Cardiac fibroblast (primary cell): Measurements from ENCODE around the gene SUV39H1.
"Not testable (repeated sequence)": the region's sequence is repeated elsewhere in the genome, so short reads cannot be mapped to it uniquely, and the experiment has no call there.

Source experiments
- DNase-seq, 2 donors: peaks; one replicate each; pipeline versions ENCODE4 v3.0.0 to v3.0.0-alpha.2; 2010; ENCODE audit warnings: low read depth in 2 of 2
- H3K4me3 ChIP-seq, 2 donors: replicated peaks in 1 of 2; 1 replicate in 1 of 2; 2 replicates in 1 of 2; pipeline ENCODE4 v1.5.1; 2011; ENCODE audit warnings: low read depth in 2 of 2, low read length in 2 of 2, mild to moderate bottlenecking in 2 of 2, moderate library complexity in 1 of 2
- TF ChIP-seq, protein P1 (sequence below): IDR thresholded peaks from one replicate; pipeline ENCODE4 v1.5.1; 2011; ENCODE audit warnings: low read depth, mild to moderate bottlenecking, low read length, inconsistent platforms

The SUV39H1 gene

DNA sequence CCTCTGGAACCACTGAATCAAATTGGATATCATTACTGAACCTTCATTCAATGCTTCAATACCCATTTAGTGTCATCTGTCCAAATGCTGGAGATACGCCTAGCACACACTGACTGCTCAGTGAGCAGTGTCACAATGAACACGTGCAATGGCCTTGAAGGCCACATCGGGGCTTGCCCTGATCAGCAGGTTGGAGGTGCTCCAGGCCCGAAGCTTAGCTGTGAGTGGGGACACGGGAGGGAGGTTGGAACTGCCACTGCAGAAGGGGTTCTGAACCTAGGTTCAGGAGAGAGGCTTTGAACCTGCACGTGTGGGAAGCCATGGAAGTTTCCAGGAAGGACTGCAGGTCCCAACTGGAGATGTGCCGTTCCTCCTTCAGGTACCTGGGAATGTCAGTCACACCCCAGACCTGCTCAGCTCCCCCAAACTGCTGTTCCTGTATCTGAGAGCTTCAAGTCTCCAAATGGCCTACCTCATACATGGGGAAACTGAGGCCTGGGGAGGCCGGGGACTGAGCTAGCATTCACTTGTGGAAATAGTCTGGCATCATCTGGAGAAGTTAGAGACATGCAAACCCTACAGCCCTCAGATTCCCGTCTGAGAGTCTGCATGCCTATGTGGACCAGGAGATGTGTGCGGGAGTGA lies 14.9 kb upstream of the SUV39H1 start:
- no peak overlapping the region for H3K4me3 ChIP-seq

DNA sequence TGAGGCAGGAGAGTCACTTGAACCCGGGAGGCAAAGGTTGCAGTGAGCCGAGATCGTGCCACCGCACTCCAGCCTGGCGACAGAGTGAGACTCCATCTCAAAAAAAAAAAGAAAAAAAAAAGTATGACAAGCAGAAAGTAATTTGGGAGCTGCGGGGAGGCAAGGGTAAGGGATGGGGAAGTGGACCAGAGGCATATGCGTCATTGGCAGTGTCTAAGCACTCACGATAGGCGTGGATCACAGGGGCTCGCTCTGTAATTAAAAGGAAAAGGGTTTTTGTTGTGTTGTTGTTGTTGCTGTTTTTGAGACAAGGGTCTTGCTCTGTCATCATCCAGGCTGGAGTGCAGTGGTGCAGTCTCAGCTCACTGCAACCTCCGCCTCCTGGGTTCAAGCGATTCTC lies 13.7 kb upstream of the SUV39H1 start:
- not testable (repeated sequence) for H3K4me3 ChIP-seq

More for the DNA sequence above, 14.9 kb upstream of the SUV39H1 start:
- TF ChIP-seq, protein P1, sequence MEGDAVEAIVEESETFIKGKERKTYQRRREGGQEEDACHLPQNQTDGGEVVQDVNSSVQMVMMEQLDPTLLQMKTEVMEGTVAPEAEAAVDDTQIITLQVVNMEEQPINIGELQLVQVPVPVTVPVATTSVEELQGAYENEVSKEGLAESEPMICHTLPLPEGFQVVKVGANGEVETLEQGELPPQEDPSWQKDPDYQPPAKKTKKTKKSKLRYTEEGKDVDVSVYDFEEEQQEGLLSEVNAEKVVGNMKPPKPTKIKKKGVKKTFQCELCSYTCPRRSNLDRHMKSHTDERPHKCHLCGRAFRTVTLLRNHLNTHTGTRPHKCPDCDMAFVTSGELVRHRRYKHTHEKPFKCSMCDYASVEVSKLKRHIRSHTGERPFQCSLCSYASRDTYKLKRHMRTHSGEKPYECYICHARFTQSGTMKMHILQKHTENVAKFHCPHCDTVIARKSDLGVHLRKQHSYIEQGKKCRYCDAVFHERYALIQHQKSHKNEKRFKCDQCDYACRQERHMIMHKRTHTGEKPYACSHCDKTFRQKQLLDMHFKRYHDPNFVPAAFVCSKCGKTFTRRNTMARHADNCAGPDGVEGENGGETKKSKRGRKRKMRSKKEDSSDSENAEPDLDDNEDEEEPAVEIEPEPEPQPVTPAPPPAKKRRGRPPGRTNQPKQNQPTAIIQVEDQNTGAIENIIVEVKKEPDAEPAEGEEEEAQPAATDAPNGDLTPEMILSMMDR, result no peak
- no peak for DNase-seq

DNA sequence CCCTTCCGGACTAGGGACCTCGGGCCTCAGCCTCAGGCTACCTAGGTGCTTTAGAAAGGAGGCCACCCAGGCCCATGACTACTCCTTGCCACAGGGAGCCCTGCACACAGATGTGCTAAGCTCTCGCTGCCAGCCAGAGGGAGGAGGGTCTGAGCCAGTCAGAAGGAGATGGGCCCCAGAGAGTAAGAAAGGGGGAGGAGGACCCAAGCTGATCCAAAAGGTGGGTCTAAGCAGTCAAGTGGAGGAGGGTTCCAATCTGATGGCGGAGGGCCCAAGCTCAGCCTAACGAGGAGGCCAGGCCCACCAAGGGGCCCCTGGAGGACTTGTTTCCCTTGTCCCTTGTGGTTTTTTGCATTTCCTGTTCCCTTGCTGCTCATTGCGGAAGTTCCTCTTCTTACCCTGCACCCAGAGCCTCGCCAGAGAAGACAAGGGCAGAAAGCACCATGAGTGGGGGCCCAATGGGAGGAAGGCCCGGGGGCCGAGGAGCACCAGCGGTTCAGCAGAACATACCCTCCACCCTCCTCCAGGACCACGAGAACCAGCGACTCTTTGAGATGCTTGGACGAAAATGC lies 13.0 kb upstream of the SUV39H1 start, which contains the start of gene WAS:
Gene WAS (plus strand): TSS at position 389 of the 572 bp plus-strand sequence. CDS start 55 bp downstream, at position 444.
- no peak within 1 kb of the TSS for H3K4me3 ChIP-seq
- TF ChIP-seq, protein P1, result no peak
- no peak for DNase-seq

More for the DNA sequence above, 13.7 kb upstream of the SUV39H1 start:
- not testable (repeated sequence) for DNase-seq

DNA sequence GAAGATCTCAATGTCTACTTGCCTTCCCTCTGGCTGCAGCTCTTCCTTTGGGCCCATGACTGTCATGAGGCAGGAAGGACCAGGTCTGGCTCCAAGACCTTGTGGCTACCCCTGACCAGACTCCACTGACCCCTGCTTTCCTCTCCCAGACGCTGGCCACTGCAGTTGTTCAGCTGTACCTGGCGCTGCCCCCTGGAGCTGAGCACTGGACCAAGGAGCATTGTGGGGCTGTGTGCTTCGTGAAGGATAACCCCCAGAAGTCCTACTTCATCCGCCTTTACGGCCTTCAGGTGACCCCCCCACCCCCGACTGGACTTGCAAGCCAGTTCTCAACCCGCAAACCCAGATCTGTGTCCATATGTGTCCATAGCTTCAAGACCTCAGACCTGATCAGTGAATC lies 12.4 kb upstream of the SUV39H1 start:
- H3K4me3 ChIP-seq, result no peak overlapping the region
- no peak for DNase-seq
- TF ChIP-seq, protein P1, result no peak

DNA sequence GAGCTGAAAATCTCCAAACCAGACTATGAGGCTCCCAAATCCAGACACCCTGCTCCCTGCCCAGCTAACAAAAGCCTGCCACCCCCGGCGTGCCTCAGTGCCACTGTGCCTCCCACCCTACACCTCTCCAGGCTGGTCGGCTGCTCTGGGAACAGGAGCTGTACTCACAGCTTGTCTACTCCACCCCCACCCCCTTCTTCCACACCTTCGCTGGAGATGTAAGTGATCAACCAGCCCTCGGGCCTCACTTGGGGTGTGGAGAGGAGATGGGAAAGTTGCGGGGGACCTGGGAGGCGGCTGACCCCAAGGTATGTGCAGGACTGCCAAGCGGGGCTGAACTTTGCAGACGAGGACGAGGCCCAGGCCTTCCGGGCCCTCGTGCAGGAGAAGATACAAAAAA lies 11.1 kb upstream of the SUV39H1 start:
- H3K4me3 ChIP-seq, result no peak overlapping the region
- TF ChIP-seq, protein P1, result no peak
- no peak for DNase-seq

DNA sequence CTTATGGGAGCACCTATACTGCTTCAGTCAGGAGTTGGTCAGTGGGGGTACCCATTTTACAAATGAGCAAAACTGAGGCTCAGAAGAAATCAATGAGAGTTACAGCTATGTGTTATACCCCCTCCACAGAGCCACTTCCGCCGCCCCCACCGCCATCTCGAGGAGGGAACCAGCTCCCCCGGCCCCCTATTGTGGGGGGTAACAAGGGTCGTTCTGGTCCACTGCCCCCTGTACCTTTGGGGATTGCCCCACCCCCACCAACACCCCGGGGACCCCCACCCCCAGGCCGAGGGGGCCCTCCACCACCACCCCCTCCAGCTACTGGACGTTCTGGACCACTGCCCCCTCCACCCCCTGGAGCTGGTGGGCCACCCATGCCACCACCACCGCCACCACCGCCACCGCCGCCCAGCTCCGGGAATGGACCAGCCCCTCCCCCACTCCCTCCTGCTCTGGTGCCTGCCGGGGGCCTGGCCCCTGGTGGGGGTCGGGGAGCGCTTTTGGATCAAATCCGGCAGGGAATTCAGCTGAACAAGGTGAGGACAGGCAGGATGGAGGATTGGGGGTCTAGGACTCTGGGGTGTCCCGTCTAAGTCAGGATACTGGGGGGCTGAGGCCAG lies 7.9 kb upstream of the SUV39H1 start:
- TF ChIP-seq, protein P1, result no peak
- no peak overlapping the region for H3K4me3 ChIP-seq
- no peak for DNase-seq

DNA sequence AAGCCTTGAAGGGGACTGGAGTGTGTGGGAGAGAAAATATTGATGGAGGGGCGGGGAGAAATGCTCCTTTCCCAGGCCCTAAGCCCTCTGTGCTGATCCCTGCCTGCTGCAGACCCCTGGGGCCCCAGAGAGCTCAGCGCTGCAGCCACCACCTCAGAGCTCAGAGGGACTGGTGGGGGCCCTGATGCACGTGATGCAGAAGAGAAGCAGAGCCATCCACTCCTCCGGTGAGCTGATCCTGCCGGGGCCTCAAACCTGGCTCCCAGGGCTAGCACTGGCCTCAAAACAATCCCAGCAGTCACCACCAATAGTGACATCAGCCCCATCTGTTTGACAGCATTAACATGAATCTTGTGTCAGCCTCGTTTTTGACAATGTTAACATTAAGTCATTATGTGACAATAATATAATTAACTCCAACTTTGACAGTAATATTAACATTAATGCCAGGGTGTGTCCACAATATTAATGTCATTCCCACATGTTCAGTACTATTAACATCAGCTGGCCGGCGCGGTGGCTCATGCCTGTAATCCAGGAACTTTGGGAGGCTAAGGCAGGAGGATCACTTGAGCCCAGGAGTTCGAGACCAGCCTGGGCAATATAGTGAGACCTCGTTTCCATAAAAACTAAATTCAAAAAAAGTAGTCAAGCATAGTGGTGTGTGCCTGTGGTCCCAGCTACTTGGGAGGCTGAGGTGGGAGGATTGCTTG lies 7.2 kb upstream of the SUV39H1 start:
- TF ChIP-seq, protein P1, result no peak
- DNase-seq, result no peak
- H3K4me3 ChIP-seq, result no peak overlapping the region

DNA sequence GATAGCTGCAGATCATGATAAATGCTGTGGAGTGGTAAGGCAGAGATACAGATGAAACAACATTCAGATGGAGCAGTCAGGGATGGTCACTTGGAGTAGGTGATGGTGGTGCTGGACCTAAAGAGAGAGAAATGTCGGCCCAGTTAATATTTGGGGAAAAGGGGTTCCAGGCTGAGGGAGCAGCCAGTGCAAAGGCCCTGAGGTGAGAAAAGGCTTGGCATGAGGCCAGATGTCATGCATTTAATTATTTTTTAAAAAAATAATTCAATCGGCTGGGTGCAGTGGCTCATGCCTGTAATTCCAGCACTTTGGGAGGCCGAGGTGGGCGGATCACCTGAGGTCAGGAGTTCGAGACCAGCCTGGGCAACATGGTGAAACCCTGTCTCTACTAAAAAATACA lies 4.8 kb upstream of the SUV39H1 start:
- not testable (repeated sequence) for DNase-seq

More for the DNA sequence above, 4.8 kb upstream of the SUV39H1 start:
- H3K4me3 ChIP-seq, result not testable (repeated sequence)
